Esophagus squamous epithelium (tissue), 5 donors: ENCODE measurements around the gene CRADD. TPM values are rescaled to one million over a fixed set of nuclear protein-coding genes. Genes with fewer than 3 reads are reported as not detected.
"Not testable (repeated sequence)": the region's sequence is repeated elsewhere in the genome, so short reads cannot be mapped to it uniquely, and the experiment has no call there.

Experiments used
- DNase-seq: peaks from one replicate; lab custom pipeline; 2025; lab: John Stamatoyannopoulos, UW
- H3K27ac ChIP-seq, 4 donors: fragments of 200-600 bp; sonication (generic); one replicate each; pipeline ENCODE4 v1.5.1; 2016 to 2019; ENCODE audit warnings: mild to moderate bottlenecking in 1 of 4
- H3K27me3 ChIP-seq, 4 donors: fragments of 200-600 bp; sonication (generic); 1 replicate in 3 of 4; 2 replicates in 1 of 4; pipeline versions ENCODE4 v1.5.1 to v1.6.0; 2017 to 2021; ENCODE audit warnings: antibody characterized with exemption in 1 of 4
- H3K36me3 ChIP-seq, 3 donors: fragments of 200-600 bp; sonication (generic); one replicate each; pipeline ENCODE4 v1.5.1; 2016 to 2019
- H3K4me1 ChIP-seq, 3 donors: fragments of 200-600 bp; sonication (generic); one replicate each; pipeline ENCODE4 v1.5.1; 2017 to 2019
- H3K4me3 ChIP-seq, 4 donors: fragments of 200-600 bp; sonication (generic); 1 replicate in 3 of 4; 2 replicates in 1 of 4; pipeline ENCODE4 v1.5.1; 2016 to 2019; ENCODE audit warnings: mild to moderate bottlenecking in 2 of 4, moderate library complexity in 1 of 4
- H3K9me3 ChIP-seq, 3 donors: fragments of 200-600 bp; sonication (generic); one replicate each; pipeline ENCODE4 v1.5.1; 2016 to 2019
- POLR2A ChIP-seq, 4 donors: fragments of 450-650 bp; IDR thresholded peaks; one replicate each; pipeline ENCODE4 v1.6.1; 2017; ENCODE audit warnings: antibody characterized with exemption in 4 of 4, mild to moderate bottlenecking in 4 of 4, moderate library complexity in 3 of 4
- WGBS, 2 donors: methylation state at CpG; one replicate each; pipeline ENCODE4 v1.1.5; 2018; 5-methylcytosine and 5-hydroxymethylcytosine counted together
- intact Hi-C: fragments of 100-400 bp; cut with DNase I; formaldehyde crosslinking; loops from one replicate; pipeline ENCODE4 v1.15.0; 2022
- total RNA-seq, 4 donors: library from RNA; depleted of rRNA; stranded (reverse); fragments of >200 nt; gene quantifications; one replicate each; pipeline ENCODE4 v1.1.0, GENCODE V29; 2016
- TF ChIP-seq, protein P1 (sequence below), 6 experiments: fragments of 450-650 bp in 4 of 6; fragments of 200-600 bp in 2 of 6; sonication (generic) in 2 of 6; IDR thresholded peaks; one replicate each; pipeline ENCODE4 v1.5.1; 2016 to 2019; ENCODE audit warnings: antibody characterized with exemption in 6 of 6, mild to moderate bottlenecking in 4 of 6, moderate library complexity in 4 of 6
- donor health status: DM: yes; HTN: yes; CAD: no.

CRADD gene
- total RNA-seq, 4 donors from 2014 or later, result 20.2 to 22.9 (median 21.7) TPM

DNA sequence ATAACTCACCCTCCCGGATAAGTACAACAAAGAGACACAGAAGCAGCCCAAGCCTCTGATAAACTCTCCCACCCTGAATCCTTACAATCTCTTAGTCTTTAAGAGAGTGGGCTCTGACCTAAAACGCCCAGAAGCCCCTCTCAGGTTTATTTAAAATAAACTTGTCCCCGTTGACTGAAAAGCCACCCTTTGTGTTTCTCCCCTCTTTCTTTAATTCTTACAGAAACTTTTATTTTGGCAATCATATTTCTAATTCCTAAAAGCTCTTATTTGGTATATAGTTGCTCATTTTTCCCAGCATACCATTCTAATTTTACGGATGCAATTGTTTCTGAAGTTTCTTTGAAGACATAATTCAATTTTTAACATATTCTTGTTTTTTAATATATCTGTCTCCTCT, 249.1 kb downstream of the CRADD start:
- H3K27me3 ChIP-seq, result no peaks in the 10 kb centered on the region
- no peak for TF ChIP-seq POLR2A (IDR thresholded peaks at IDR 0.05)
- TF ChIP-seq, protein P1, sequence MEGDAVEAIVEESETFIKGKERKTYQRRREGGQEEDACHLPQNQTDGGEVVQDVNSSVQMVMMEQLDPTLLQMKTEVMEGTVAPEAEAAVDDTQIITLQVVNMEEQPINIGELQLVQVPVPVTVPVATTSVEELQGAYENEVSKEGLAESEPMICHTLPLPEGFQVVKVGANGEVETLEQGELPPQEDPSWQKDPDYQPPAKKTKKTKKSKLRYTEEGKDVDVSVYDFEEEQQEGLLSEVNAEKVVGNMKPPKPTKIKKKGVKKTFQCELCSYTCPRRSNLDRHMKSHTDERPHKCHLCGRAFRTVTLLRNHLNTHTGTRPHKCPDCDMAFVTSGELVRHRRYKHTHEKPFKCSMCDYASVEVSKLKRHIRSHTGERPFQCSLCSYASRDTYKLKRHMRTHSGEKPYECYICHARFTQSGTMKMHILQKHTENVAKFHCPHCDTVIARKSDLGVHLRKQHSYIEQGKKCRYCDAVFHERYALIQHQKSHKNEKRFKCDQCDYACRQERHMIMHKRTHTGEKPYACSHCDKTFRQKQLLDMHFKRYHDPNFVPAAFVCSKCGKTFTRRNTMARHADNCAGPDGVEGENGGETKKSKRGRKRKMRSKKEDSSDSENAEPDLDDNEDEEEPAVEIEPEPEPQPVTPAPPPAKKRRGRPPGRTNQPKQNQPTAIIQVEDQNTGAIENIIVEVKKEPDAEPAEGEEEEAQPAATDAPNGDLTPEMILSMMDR (IDR thresholded peaks at IDR 0.05), result no peak
- H3K27ac ChIP-seq, result no peak overlapping the region
- H3K36me3 ChIP-seq, result no peaks in the 10 kb centered on the region
- no peaks in the 10 kb centered on the region for H3K4me1 ChIP-seq
- WGBS, 2 donors, result 80 to 83% methylated on average over 4 of the region's 4 CpGs
- no peak for DNase-seq
- intact Hi-C loops, result no loop called here
- H3K4me3 ChIP-seq, result no peak overlapping the region
- H3K9me3 ChIP-seq, result peaks cover 0 to 8% (median 0%) of the 10 kb centered on the region in 3 donors

GRCh38 chr12:93929081-93929480, 251.9 kb downstream of the CRADD start:
- H3K4me1 ChIP-seq, H3K4me3 ChIP-seq, DNase-seq, H3K27me3 ChIP-seq, H3K9me3 ChIP-seq, H3K27ac ChIP-seq, H3K36me3 ChIP-seq, intact Hi-C loops: not testable (repeated sequence)
- WGBS, 2 donors, result 87 to 92% methylated on average over 4 of the region's 4 CpGs

- 85 to 94% methylated on average over 7 of the region's 7 CpGs for WGBS, 2 donors
- H3K27me3 ChIP-seq, result no peaks in the 10 kb centered on the region
- no peak overlapping the region for H3K4me3 ChIP-seq
- H3K9me3 ChIP-seq, result peaks cover 0 to 20% (median 17%) of the 10 kb centered on the region in 3 donors
- no peak overlapping the region for H3K27ac ChIP-seq
- no peak for DNase-seq
- no peaks in the 10 kb centered on the region for H3K36me3 ChIP-seq
- TF ChIP-seq POLR2A (IDR thresholded peaks at IDR 0.05), result no peak
- TF ChIP-seq, protein P1 (IDR thresholded peaks at IDR 0.05), result no peak
- intact Hi-C loops, result no loop called here
- H3K4me1 ChIP-seq, result no peaks in the 10 kb centered on the region
Observed at GRCh38 chr12:93937812-93938211, 260.6 kb downstream of the CRADD start.

DNA sequence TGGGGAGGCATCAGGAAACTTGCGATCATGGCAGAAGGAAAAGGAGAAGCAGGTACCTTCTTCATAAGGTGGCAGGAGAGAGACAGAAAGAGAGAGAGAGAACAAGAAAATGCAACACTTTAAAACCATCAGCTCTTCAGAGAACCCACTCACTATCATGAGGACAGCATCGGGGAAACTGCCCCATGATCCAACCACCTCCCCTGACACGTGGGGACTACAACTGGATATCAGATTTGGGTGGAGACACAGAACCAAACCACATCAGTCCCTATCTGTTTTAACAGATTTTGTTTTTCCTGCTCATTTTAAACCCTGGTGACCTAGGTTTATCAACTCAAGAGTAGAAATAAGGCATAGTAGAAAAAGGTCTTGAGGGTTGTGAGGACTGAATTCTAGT, 261.1 kb downstream of the CRADD start:
- Histone ChIP-seq H3K9me3 (peaks cover 0 to 20% (median 17%) of the 10 kb centered on the region in 3 donors), H3K27ac (no peak overlapping the region), H3K27me3 (no peaks in the 10 kb centered on the region), H3K4me1 (no peaks in the 10 kb centered on the region), H3K4me3 (no peak overlapping the region), H3K36me3 (no peaks in the 10 kb centered on the region)
- TF ChIP-seq, protein P1 (IDR thresholded peaks at IDR 0.05), result no peak
- TF ChIP-seq POLR2A (IDR thresholded peaks at IDR 0.05), result no peak
- DNase-seq, result no peak
- WGBS, 2 donors, result 91 to 92% methylated on average over 3 of the region's 3 CpGs
- intact Hi-C loops, result no loop called here

DNA sequence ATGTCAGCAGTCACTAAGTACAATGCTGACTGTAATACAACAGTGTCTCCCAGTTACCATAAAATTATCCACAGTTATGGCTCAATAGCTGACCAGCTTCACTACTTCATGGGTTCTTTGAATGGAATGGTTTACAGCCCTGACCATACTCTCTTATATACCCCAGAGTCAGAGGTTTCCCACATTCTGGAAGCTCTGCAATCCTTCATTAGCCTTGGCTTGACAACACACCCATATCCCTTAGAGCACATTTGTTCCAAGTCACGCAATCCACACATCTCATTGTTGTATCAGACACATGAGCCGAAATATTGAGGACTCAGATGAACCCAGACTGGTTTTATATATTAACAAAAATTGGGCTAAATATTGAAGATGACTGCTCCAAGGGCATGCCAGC, 261.8 kb downstream of the CRADD start:
- H3K9me3 ChIP-seq, result peaks cover 0 to 20% (median 17%) of the 10 kb centered on the region in 3 donors
- 90 to 100% methylated on average over 2 of the region's 2 CpGs for WGBS, 2 donors
- H3K4me3 ChIP-seq, result no peak overlapping the region
- DNase-seq, result no peak
- no peak overlapping the region for H3K27ac ChIP-seq
- H3K27me3 ChIP-seq, result no peaks in the 10 kb centered on the region
- no peaks in the 10 kb centered on the region for H3K36me3 ChIP-seq
- TF ChIP-seq, protein P1 (IDR thresholded peaks at IDR 0.05), result no peak
- no peak for TF ChIP-seq POLR2A (IDR thresholded peaks at IDR 0.05)
- no peaks in the 10 kb centered on the region for H3K4me1 ChIP-seq
- intact Hi-C loops, result no loop called here
